ENCODE results near the gene SPDL1. TPM values are rescaled to one million over a fixed set of nuclear protein-coding genes. Genes with fewer than 3 reads are reported as not detected.

SPDL1 gene
- total RNA-seq, 2 donors from 2014 or later: 1.9 to 6.8 TPM

- Histone ChIP-seq H3K4me3 (no peak overlapping the region), H3K9me3 (no peaks in the 10 kb centered on the region), H3K4me1 (ENCODE audit: control insufficient read depth in 1 of 2, low read depth in 2 of 2) (peaks cover 6 to 17% of the 10 kb centered on the region in 2 donors), H3K27ac (no peak overlapping the region), H3K36me3 (no peaks in the 10 kb centered on the region), H3K27me3 (replicated peaks; ENCODE audit: insufficient read depth) (no peaks in the 10 kb centered on the region)
- TF ChIP-seq CTCF (IDR thresholded peaks at IDR 0.05): no peak
- no peak for ATAC-seq (ENCODE audit: insufficient number of reproducible peaks, low FRiP score, low read depth)
- no peak for DNase-seq (ENCODE audit: low spot score)
Observed at GRCh38 chr5:169648725-169649310, 65.2 kb downstream of the SPDL1 start.

GRCh38 chr5:169649486-169649885, 65.9 kb downstream of the SPDL1 start:
- Histone ChIP-seq H3K4me3 (no peak overlapping the region), H3K9me3 (no peaks in the 10 kb centered on the region), H3K4me1 (ENCODE audit: control insufficient read depth in 1 of 2, low read depth in 2 of 2) (peaks cover 6 to 17% of the 10 kb centered on the region in 2 donors), H3K36me3 (no peaks in the 10 kb centered on the region), H3K27me3 (replicated peaks; ENCODE audit: insufficient read depth) (no peaks in the 10 kb centered on the region), H3K27ac (no peak overlapping the region)
- ATAC-seq (ENCODE audit: insufficient number of reproducible peaks, low FRiP score, low read depth) (no peak), DNase-seq (ENCODE audit: low spot score) (no peak)
- no peak for TF ChIP-seq CTCF (IDR thresholded peaks at IDR 0.05)

- H3K9me3 ChIP-seq: no peaks in the 10 kb centered on the region
- peaks cover 6 to 17% of the 10 kb centered on the region in 2 donors for H3K4me1 ChIP-seq (ENCODE audit: control insufficient read depth in 1 of 2, low read depth in 2 of 2)
- H3K36me3 ChIP-seq: no peaks in the 10 kb centered on the region
- H3K27me3 ChIP-seq (replicated peaks; ENCODE audit: insufficient read depth): no peaks in the 10 kb centered on the region
- DNase-seq (ENCODE audit: low spot score) (no peak), ATAC-seq (ENCODE audit: insufficient number of reproducible peaks, low FRiP score, low read depth) (no peak)
- no peak overlapping the region for H3K27ac ChIP-seq
- TF ChIP-seq CTCF (IDR thresholded peaks at IDR 0.05): no peak
- H3K4me3 ChIP-seq: no peak overlapping the region
Observed at GRCh38 chr5:169650701-169651331, 67.2 kb downstream of the SPDL1 start.

GRCh38 chr5:169651526-169651925, 68.0 kb downstream of the SPDL1 start:
- DNase-seq (ENCODE audit: low spot score): no peak
- Histone ChIP-seq H3K4me3 (no peak overlapping the region), H3K27me3 (replicated peaks; ENCODE audit: insufficient read depth) (no peaks in the 10 kb centered on the region), H3K4me1 (ENCODE audit: control insufficient read depth in 1 of 2, low read depth in 2 of 2) (peaks cover 6 to 17% of the 10 kb centered on the region in 2 donors), H3K36me3 (no peaks in the 10 kb centered on the region), H3K9me3 (no peaks in the 10 kb centered on the region), H3K27ac (no peak overlapping the region)
- TF ChIP-seq CTCF (IDR thresholded peaks at IDR 0.05): no peak
- no peak for ATAC-seq (ENCODE audit: insufficient number of reproducible peaks, low FRiP score, low read depth)

- no peak for TF ChIP-seq CTCF (IDR thresholded peaks at IDR 0.05)
- ATAC-seq (ENCODE audit: insufficient number of reproducible peaks, low FRiP score, low read depth): no peak
- no peaks in the 10 kb centered on the region for H3K27me3 ChIP-seq (replicated peaks; ENCODE audit: insufficient read depth)
Observed at GRCh38 chr5:169652057-169652456, 68.5 kb downstream of the SPDL1 start.

More at GRCh38 chr5:169652057-169652456, 68.5 kb downstream of the SPDL1 start:
- H3K27ac ChIP-seq: no peak overlapping the region
- H3K9me3 ChIP-seq: no peaks in the 10 kb centered on the region
- peaks cover 6 to 17% of the 10 kb centered on the region in 2 donors for H3K4me1 ChIP-seq (ENCODE audit: control insufficient read depth in 1 of 2, low read depth in 2 of 2)
- no peak overlapping the region for H3K4me3 ChIP-seq
- no peak for DNase-seq (ENCODE audit: low spot score)
- no peaks in the 10 kb centered on the region for H3K36me3 ChIP-seq

Data from thoracic aorta (tissue), 2 donors.